Keratinocyte (primary cell): ENCODE data around the gene C1QC. TPM values are rescaled to one million over a fixed set of nuclear protein-coding genes. Genes with fewer than 3 reads are reported as not detected.

ENCODE experiments used
- DNase-seq: peaks from one replicate; pipeline ENCODE4 v3.0.0-alpha.2; 2011; ENCODE audit warnings: low read depth, missing footprints, low spot score
- FAIRE-seq: peaks from 2 replicates; lab custom pipeline; 2011; peaks lifted over from hg19 to GRCh38; lab: Jason Lieb, UNC
- H2AFZ ChIP-seq: 2 replicates; pipeline ENCODE4 v1.6.0; 2012; ENCODE audit warnings: low read length, control low read depth, inconsistent platforms; ENCODE audit not compliant: control insufficient read depth
- H3K27ac ChIP-seq: 2 replicates; pipeline ENCODE4 v1.5.1; 2011; ENCODE audit warnings: low read length; ENCODE audit not compliant: control insufficient read depth, insufficient read depth
- H3K27me3 ChIP-seq: 3 replicates; pipeline ENCODE4 v1.6.0; 2011; ENCODE audit warnings: low read length; ENCODE audit not compliant: control insufficient read depth, insufficient read depth; ENCODE audit errors: extremely low read depth
- H3K36me3 ChIP-seq, 2 experiments: 2 replicates in 1 of 2; 3 replicates in 1 of 2; pipeline ENCODE4 v1.5.1; 2011; ENCODE audit warnings: low read length in 2 of 2, mild to moderate bottlenecking in 1 of 2; ENCODE audit not compliant: control insufficient read depth in 2 of 2, insufficient read depth in 2 of 2; ENCODE audit errors: extremely low read depth in 1 of 2
- H3K4me1 ChIP-seq: 3 replicates; pipeline ENCODE4 v1.5.1; 2011; ENCODE audit warnings: low read length; ENCODE audit not compliant: control insufficient read depth, insufficient read depth; ENCODE audit errors: extremely low read depth
- H3K4me2 ChIP-seq: 3 replicates; pipeline ENCODE4 v1.6.0; 2011; ENCODE audit warnings: low read depth, low read length; ENCODE audit not compliant: control insufficient read depth, insufficient read depth; ENCODE audit errors: extremely low read depth
- H3K4me3 ChIP-seq, 3 experiments: fragments of 200-600 bp in 1 of 3; sonication (generic) in 1 of 3; 2 replicates in 2 of 3; 3 replicates in 1 of 3; pipeline ENCODE4 v1.5.1; 2011 to 2016; ENCODE audit warnings: low read length in 3 of 3, mild to moderate bottlenecking in 3 of 3, control low read depth in 2 of 3, inconsistent platforms in 1 of 3, low read depth in 1 of 3, mixed read lengths in 1 of 3, mixed run types in 1 of 3, moderate library complexity in 1 of 3; ENCODE audit not compliant: control insufficient read depth in 2 of 3, insufficient read depth in 2 of 3; ENCODE audit errors: extremely low read depth in 1 of 3
- H3K79me2 ChIP-seq: 2 replicates; pipeline ENCODE4 v1.6.0; 2012; ENCODE audit warnings: low read length; ENCODE audit not compliant: control insufficient read depth, insufficient read depth
- H3K9ac ChIP-seq: 3 replicates; pipeline ENCODE4 v1.6.0; 2011; ENCODE audit warnings: low read length; ENCODE audit not compliant: control insufficient read depth, insufficient read depth; ENCODE audit errors: extremely low read depth
- H3K9me1 ChIP-seq: 3 replicates; pipeline ENCODE4 v1.6.0; 2011; ENCODE audit warnings: low read length; ENCODE audit not compliant: control insufficient read depth, insufficient read depth; ENCODE audit errors: extremely low read depth
- H3K9me3 ChIP-seq: 2 replicates; pipeline ENCODE4 v1.5.1; 2012; ENCODE audit warnings: low read depth, low read length; ENCODE audit not compliant: control insufficient read depth
- H4K20me1 ChIP-seq: 3 replicates; pipeline ENCODE4 v1.6.0; 2011; ENCODE audit warnings: low read length; ENCODE audit not compliant: control insufficient read depth, insufficient read depth; ENCODE audit errors: extremely low read depth
- CTCF ChIP-seq, 3 experiments: IDR thresholded peaks in 1 of 3; conservative IDR thresholded peaks in 1 of 3; optimal IDR thresholded peaks in 1 of 3; 2 replicates in 2 of 3; 3 replicates in 1 of 3; pipeline versions ENCODE3 to v1.5.1; 2011; ENCODE audit warnings: low read length in 3 of 3, mild to moderate bottlenecking in 3 of 3, moderate library complexity in 2 of 3, control low read depth in 1 of 3, inconsistent platforms in 1 of 3; ENCODE audit not compliant: insufficient read depth in 2 of 3; ENCODE audit errors: extremely low read depth in 1 of 3
- EZH2 ChIP-seq: IDR thresholded peaks from one replicate; pipeline ENCODE4 v1.6.1; 2012; ENCODE audit warnings: inconsistent platforms, mild to moderate bottlenecking, low read length, moderate library complexity
- dilution Hi-C: fragments of 300-500 bp; cut with MboI; formaldehyde crosslinking; loops from one replicate; pipeline ENCODE4 v1.7.0; 2020; ENCODE audit warnings: low sequenced_read_pairs; ENCODE audit not compliant: extremely low pct_ligation_motif_present
- polyA plus RNA-seq, 5 experiments: library from polyadenylated mRNA; depleted of rRNA in 3 of 5; stranded (reverse) in 3 of 5; stranded (forward) in 1 of 5; unstranded in 1 of 5; fragments of >200 nt; gene quantifications; 1 replicate in 1 of 5; 2 replicates in 3 of 5; 3 replicates in 1 of 5; pipeline versions ENCODE4 v1.2.1 to v1.2.3, GENCODE V29; 2011 to 2012; ENCODE audit warnings: missing spikeins in 2 of 5, low read depth in 1 of 5, low replicate concordance in 1 of 5

The C1QC gene
- polyA plus RNA-seq, 1 donor (not counting 4 experiments of a cell fraction or from before 2014, with no cell fraction given): not detected

- H3K4me1 ChIP-seq: no peaks in the 10 kb centered on the region
- H3K9me3 ChIP-seq: no peaks in the 10 kb centered on the region
- no peak overlapping the region for H3K4me2 ChIP-seq
- no peaks in the 10 kb centered on the region for H3K79me2 ChIP-seq
- H3K9me1 ChIP-seq: no peaks in the 10 kb centered on the region
- H3K36me3 ChIP-seq: no peaks in the 10 kb centered on the region
- no peak for FAIRE-seq
- dilution Hi-C loops: no loop called here
- peaks cover 2% of the 10 kb centered on the region for H4K20me1 ChIP-seq
- no peak overlapping the region for H3K4me3 ChIP-seq
- no peak overlapping the region for H2AFZ ChIP-seq
- H3K9ac ChIP-seq: no peak overlapping the region
- no peak for DNase-seq
- H3K27me3 ChIP-seq: peaks cover 30% of the 10 kb centered on the region
- H3K27ac ChIP-seq: no peak overlapping the region
- TF ChIP-seq EZH2 (no peak), CTCF (optimal IDR thresholded peaks at IDR 0.05 in 1 of 3, IDR thresholded peaks at IDR 0.05 in 1 of 3, conservative IDR thresholded peaks at IDR 0.05 in 1 of 3; ENCODE audit: extremely low read depth in 1 of 3, insufficient read depth in 2 of 3, low read length in 3 of 3) (no peak)
Measured at GRCh38 chr1:22613572-22613918, 29.9 kb upstream of the C1QC start.

- no peak for TF ChIP-seq EZH2
- TF ChIP-seq CTCF (optimal IDR thresholded peaks at IDR 0.05 in 1 of 3, IDR thresholded peaks at IDR 0.05 in 1 of 3, conservative IDR thresholded peaks at IDR 0.05 in 1 of 3; ENCODE audit: extremely low read depth in 1 of 3, insufficient read depth in 2 of 3, low read length in 3 of 3): no peak
- Histone ChIP-seq H3K79me2 (no peaks in the 10 kb centered on the region), H3K9me3 (no peaks in the 10 kb centered on the region), H3K27me3 (peaks cover 34% of the 10 kb centered on the region), H3K27ac (no peak overlapping the region), H3K9ac (no peak overlapping the region), H4K20me1 (peaks cover 2% of the 10 kb centered on the region), H3K4me3 (no peak overlapping the region), H3K4me1 (no peaks in the 10 kb centered on the region), H2AFZ (no peak overlapping the region), H3K9me1 (no peaks in the 10 kb centered on the region), H3K4me2 (no peak overlapping the region), H3K36me3 (no peaks in the 10 kb centered on the region)
- no peak for FAIRE-seq
- dilution Hi-C loops: no loop called here
- DNase-seq: no peak
Measured at GRCh38 chr1:22613951-22614350, 29.5 kb upstream of the C1QC start.
